WTC11 (cell line): ENCODE data around the gene THSD4. TPM values are rescaled to one million over a fixed set of nuclear protein-coding genes. Genes with fewer than 3 reads are reported as not detected.

Experiments used
- ATAC-seq: fragments of 200-7000 bp; cut with Tn5 transposase; 2 replicates; pipeline ENCODE4 v1.10.0; 2021; ENCODE audit warnings: mild to moderate bottlenecking, moderate library complexity
- CTCF ChIA-PET: fragments of 300-600 bp; sonication (Branson Sonifier 250); formaldehyde crosslinking; loops from one replicate; lab custom pipeline; 2021; ENCODE audit warnings: antibody characterized with exemption; lab: Charles Lee
- POLR2A ChIA-PET: fragments of 350-600 bp; sonication (Branson Sonifier 250); formaldehyde crosslinking; loops from one replicate; lab custom pipeline; 2021; ENCODE audit warnings: antibody characterized with exemption; lab: Charles Lee
- DNase-seq: peaks from one replicate; pipeline ENCODE4 v3.0.0; 2021; ENCODE audit warnings: low spot score
- H3K27ac Mint-ChIP-seq: 2 replicates; pipeline ENCODE4 v1.8.0; 2021; ENCODE audit warnings: mixed read lengths
- H3K27me3 Mint-ChIP-seq: 2 replicates; pipeline ENCODE4 v1.8.0; 2021; ENCODE audit warnings: low read depth, mild to moderate bottlenecking, moderate library complexity, mixed read lengths
- H3K36me3 Mint-ChIP-seq: 2 replicates; pipeline ENCODE4 v1.8.0; 2021; ENCODE audit warnings: mixed read lengths
- H3K4me1 Mint-ChIP-seq: 2 replicates; pipeline ENCODE4 v1.8.0; 2022; ENCODE audit warnings: mixed read lengths
- H3K4me3 Mint-ChIP-seq: 2 replicates; pipeline ENCODE4 v1.8.0; 2021; ENCODE audit warnings: mild to moderate bottlenecking, moderate library complexity, mixed read lengths
- H3K9me3 Mint-ChIP-seq: 2 replicates; pipeline ENCODE4 v1.8.0; 2021; ENCODE audit warnings: mixed read lengths
- GRHL2 ChIP-seq: fragments of 250-450 bp; sonication (Bioruptor Pico); IDR thresholded peaks from 2 replicates; pipeline ENCODE4 v1.8.0; 2022; ENCODE audit warnings: mild to moderate bottlenecking, moderate library complexity; ENCODE audit not compliant: insufficient replicate concordance, severe bottlenecking
- GTF2I ChIP-seq: fragments of 250-450 bp; sonication (Bioruptor Pico); conservative IDR thresholded peaks from 2 replicates; pipeline ENCODE4 v1.4.0; 2021; ENCODE audit warnings: mild to moderate bottlenecking
- HMGA2 ChIP-seq: fragments of 250-450 bp; sonication (Bioruptor Pico); IDR thresholded peaks from 2 replicates; pipeline ENCODE4 v1.4.0; 2021; ENCODE audit warnings: mild to moderate bottlenecking, moderate library complexity
- MYBL2 ChIP-seq: sonication (generic); formaldehyde crosslinking; IDR thresholded peaks from 2 replicates; pipeline ENCODE4 v1.8.1; 2023; ENCODE audit warnings: mild to moderate bottlenecking, moderate library complexity, missing genetic modification reagents
- NR3C1 ChIP-seq: sonication (generic); formaldehyde crosslinking; conservative IDR thresholded peaks from 2 replicates; pipeline ENCODE4 v1.8.1; 2023; ENCODE audit warnings: low read depth, mild to moderate bottlenecking, missing genetic modification reagents
- OVOL2 ChIP-seq: fragments of 250-450 bp; sonication (Bioruptor Pico); IDR thresholded peaks from 2 replicates; pipeline ENCODE4 v1.9.0; 2021; ENCODE audit warnings: mild to moderate bottlenecking, borderline replicate concordance
- RELA ChIP-seq: sonication (generic); formaldehyde crosslinking; IDR thresholded peaks from 2 replicates; pipeline ENCODE4 v1.8.1; 2022; ENCODE audit warnings: missing genetic modification reagents, mild to moderate bottlenecking, borderline replicate concordance
- SMAD3 ChIP-seq: sonication (generic); formaldehyde crosslinking; IDR thresholded peaks from 2 replicates; pipeline ENCODE4 v1.8.0; 2022; ENCODE audit warnings: missing genetic modification reagents, mild to moderate bottlenecking, borderline replicate concordance
- SMAD4 ChIP-seq: sonication (generic); formaldehyde crosslinking; IDR thresholded peaks from 2 replicates; pipeline ENCODE4 v1.8.0; 2022; ENCODE audit warnings: mild to moderate bottlenecking, missing genetic modification reagents
- SOX15 ChIP-seq: fragments of 250-450 bp; sonication (Bioruptor Pico); IDR thresholded peaks from 2 replicates; pipeline ENCODE4 v1.9.0; 2021; ENCODE audit warnings: mild to moderate bottlenecking
- TEAD4 ChIP-seq: sonication (generic); formaldehyde crosslinking; IDR thresholded peaks from 2 replicates; pipeline ENCODE4 v1.8.0; 2022; ENCODE audit warnings: mild to moderate bottlenecking, missing genetic modification reagents
- ZNF671 ChIP-seq: fragments of 250-450 bp; sonication (Bioruptor Pico); IDR thresholded peaks from 2 replicates; pipeline ENCODE4 v1.8.0; 2021; ENCODE audit warnings: mild to moderate bottlenecking
- total RNA-seq: library from RNA; stranded (reverse); gene quantifications from 3 replicates; pipeline ENCODE4 v1.2.3, GENCODE V29; 2021
- TF ChIP-seq, protein P1 (sequence below): sonication (generic); formaldehyde crosslinking; IDR thresholded peaks from 2 replicates; pipeline ENCODE4 v1.8.0; 2023; ENCODE audit warnings: mild to moderate bottlenecking, missing genetic modification reagents
- TF ChIP-seq, protein P2 (sequence below): fragments of 250-450 bp; sonication (Bioruptor Pico); IDR thresholded peaks from 2 replicates; pipeline ENCODE4 v1.9.0; 2021; ENCODE audit warnings: mild to moderate bottlenecking
- TF ChIP-seq, protein P3 (sequence below): sonication (generic); formaldehyde crosslinking; IDR thresholded peaks from 2 replicates; pipeline ENCODE4 v1.8.1; 2023; ENCODE audit warnings: mild to moderate bottlenecking, missing genetic modification reagents
- TF ChIP-seq, protein P4 (sequence below): sonication (generic); formaldehyde crosslinking; IDR thresholded peaks from 2 replicates; pipeline ENCODE4 v1.8.1; 2023; ENCODE audit warnings: mild to moderate bottlenecking, missing genetic modification reagents, moderate library complexity
- TF ChIP-seq, protein P5 (sequence below): sonication (generic); formaldehyde crosslinking; IDR thresholded peaks from 2 replicates; pipeline ENCODE4 v1.8.1; 2022; ENCODE audit warnings: low read depth, missing genetic modification reagents, borderline replicate concordance
- TF ChIP-seq, protein P6 (sequence below): sonication (generic); formaldehyde crosslinking; IDR thresholded peaks from 2 replicates; pipeline ENCODE4 v1.8.0; 2022; ENCODE audit warnings: mild to moderate bottlenecking, missing genetic modification reagents
- TF ChIP-seq, protein P7 (sequence below): fragments of 250-450 bp; sonication (Bioruptor Pico); IDR thresholded peaks from 2 replicates; pipeline ENCODE4 v1.9.0; 2021; ENCODE audit warnings: moderate library complexity, mild to moderate bottlenecking, inconsistent platforms, borderline replicate concordance

The THSD4 gene
- total RNA-seq, 1 experiment from 2014 or later = 7.8 TPM

DNA sequence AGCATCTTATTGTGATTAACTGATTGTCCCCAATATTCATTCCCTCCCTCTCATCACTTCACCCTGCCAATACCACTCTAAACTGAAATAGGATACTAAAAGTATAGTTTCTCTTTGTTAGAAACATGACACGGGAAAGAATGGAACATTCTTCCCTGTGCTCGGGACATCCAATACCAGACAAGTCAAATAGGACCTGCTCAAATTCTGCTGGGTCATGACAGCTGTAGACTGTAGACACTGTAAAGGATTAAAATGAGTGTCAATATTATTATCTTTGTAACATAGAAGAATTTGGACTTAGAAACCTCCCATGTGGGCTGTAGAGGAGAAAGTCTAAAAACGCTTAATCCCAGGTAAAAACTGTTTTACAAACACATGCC is 380.1 kb downstream of the THSD4 start (continued):
- TF ChIP-seq, protein P1, sequence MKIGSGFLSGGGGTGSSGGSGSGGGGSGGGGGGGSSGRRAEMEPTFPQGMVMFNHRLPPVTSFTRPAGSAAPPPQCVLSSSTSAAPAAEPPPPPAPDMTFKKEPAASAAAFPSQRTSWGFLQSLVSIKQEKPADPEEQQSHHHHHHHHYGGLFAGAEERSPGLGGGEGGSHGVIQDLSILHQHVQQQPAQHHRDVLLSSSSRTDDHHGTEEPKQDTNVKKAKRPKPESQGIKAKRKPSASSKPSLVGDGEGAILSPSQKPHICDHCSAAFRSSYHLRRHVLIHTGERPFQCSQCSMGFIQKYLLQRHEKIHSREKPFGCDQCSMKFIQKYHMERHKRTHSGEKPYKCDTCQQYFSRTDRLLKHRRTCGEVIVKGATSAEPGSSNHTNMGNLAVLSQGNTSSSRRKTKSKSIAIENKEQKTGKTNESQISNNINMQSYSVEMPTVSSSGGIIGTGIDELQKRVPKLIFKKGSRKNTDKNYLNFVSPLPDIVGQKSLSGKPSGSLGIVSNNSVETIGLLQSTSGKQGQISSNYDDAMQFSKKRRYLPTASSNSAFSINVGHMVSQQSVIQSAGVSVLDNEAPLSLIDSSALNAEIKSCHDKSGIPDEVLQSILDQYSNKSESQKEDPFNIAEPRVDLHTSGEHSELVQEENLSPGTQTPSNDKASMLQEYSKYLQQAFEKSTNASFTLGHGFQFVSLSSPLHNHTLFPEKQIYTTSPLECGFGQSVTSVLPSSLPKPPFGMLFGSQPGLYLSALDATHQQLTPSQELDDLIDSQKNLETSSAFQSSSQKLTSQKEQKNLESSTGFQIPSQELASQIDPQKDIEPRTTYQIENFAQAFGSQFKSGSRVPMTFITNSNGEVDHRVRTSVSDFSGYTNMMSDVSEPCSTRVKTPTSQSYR (CRISPR knock-in tag) = no peak
- TF ChIP-seq HMGA2 (CRISPR knock-in tag) (no peak), OVOL2 (CRISPR knock-in tag) (no peak)
- TF ChIP-seq, protein P2, sequence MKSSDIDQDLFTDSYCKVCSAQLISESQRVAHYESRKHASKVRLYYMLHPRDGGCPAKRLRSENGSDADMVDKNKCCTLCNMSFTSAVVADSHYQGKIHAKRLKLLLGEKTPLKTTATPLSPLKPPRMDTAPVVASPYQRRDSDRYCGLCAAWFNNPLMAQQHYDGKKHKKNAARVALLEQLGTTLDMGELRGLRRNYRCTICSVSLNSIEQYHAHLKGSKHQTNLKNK (CRISPR knock-in tag) = no peak
- TF ChIP-seq, protein P3, sequence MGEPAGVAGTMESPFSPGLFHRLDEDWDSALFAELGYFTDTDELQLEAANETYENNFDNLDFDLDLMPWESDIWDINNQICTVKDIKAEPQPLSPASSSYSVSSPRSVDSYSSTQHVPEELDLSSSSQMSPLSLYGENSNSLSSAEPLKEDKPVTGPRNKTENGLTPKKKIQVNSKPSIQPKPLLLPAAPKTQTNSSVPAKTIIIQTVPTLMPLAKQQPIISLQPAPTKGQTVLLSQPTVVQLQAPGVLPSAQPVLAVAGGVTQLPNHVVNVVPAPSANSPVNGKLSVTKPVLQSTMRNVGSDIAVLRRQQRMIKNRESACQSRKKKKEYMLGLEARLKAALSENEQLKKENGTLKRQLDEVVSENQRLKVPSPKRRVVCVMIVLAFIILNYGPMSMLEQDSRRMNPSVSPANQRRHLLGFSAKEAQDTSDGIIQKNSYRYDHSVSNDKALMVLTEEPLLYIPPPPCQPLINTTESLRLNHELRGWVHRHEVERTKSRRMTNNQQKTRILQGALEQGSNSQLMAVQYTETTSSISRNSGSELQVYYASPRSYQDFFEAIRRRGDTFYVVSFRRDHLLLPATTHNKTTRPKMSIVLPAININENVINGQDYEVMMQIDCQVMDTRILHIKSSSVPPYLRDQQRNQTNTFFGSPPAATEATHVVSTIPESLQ = no peak

DNA sequence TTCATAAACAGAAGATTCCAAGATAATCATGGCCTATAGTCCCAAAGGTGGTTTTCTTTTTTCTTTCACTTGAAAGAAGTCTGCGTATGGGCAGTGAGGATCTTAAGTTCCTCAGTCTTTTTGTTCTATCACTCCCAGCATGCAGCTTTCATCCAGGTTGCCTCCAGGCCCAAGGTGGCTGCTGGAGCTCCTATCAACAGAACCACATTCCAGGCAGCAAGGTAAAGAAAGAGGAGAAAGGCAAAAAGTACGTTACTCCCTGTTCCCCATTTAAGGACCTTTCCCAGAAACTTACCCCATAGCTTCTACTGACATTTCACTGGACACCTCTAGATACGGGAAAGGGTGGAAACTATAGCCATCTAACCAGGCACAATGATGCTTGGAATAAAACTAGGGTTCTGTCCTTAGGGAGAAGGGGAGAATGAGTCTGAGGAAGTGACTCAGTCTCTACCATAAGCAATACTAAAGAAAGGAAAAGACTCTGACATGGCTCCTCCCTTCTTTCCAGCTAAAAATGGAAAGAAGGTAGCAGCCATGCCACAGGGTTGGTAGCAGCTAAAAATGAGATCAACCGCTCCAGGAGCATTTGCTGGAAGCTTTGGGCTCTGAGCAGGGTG is 381.2 kb downstream of the THSD4 start:
- POLR2A ChIA-PET = no interaction called here
- CTCF ChIA-PET = interaction anchor here (1.0 kb wide), 1 partner anchor 10 kb away, joined by 3 read pairs; no protein-coding TSS in a partner anchor
- Mint-ChIP-seq H3K4me1 (no peaks in the 10 kb centered on the region), H3K4me3 (no peak overlapping the region), H3K36me3 (no peaks in the 10 kb centered on the region), H3K27ac (no peak overlapping the region), H3K27me3 (no peaks in the 10 kb centered on the region), H3K9me3 (peaks cover 11% of the 10 kb centered on the region)
- TF ChIP-seq SMAD4 (CRISPR knock-in tag) (no peak), MYBL2 (CRISPR knock-in tag) (no peak), GTF2I (CRISPR knock-in tag) (0 out of 2 replicates have a peak, but pooled peaks have one; percentile 55), SMAD3 (no peak), SOX15 (CRISPR knock-in tag) (no peak)
- TF ChIP-seq, protein P2 (CRISPR knock-in tag) = no peak
- DNase-seq = no peak
- ATAC-seq = no peak

DNA sequence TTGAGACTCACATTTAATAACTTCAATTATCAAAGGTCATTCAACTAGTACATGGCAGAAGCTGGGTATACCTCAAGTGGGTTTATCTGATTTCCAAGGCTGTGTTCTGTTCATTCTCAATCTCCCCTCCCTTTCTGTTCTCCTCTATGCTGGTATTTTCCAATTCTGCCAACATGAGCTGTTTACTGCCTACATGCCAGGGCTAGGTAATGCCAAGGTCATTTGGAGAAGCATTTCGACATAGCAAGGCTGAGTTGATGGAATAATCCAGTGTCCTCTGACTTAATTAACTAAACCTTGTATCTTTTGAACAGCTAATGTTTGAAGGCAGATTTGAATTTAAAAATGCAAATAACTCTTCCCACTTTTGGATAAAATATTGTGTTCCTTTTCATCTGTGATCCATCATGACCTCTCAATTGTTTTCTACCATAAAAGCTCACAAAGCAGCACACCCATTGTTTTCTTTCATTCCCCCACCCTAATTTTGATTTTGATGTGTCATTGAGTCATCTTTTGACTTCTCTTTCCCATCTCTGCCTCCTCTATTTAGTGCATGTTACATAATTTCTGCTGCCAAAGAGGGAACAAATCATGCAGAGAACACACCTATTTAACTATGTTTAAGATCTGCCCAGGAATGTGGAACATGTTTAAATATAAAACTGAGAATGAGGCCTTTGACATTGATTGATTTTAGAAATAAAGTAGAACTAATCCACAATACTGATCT is 386.2 kb downstream of the THSD4 start:
- Mint-ChIP-seq H3K27ac (no peak overlapping the region), H3K9me3 (peaks cover 11% of the 10 kb centered on the region), H3K27me3 (no peaks in the 10 kb centered on the region), H3K4me1 (no peaks in the 10 kb centered on the region), H3K4me3 (no peak overlapping the region), H3K36me3 (no peaks in the 10 kb centered on the region)
- DNase-seq (no peak), ATAC-seq (no peak)
- ChIA-PET POLR2A (no interaction called here), CTCF (no interaction called here)
- TF ChIP-seq ZNF671 (CRISPR knock-in tag) (no peak), GRHL2 (no peak), NR3C1 (no peak), RELA (CRISPR knock-in tag) (no peak), OVOL2 (CRISPR knock-in tag) (no peak), TEAD4 (no peak)
- TF ChIP-seq, protein P4, sequence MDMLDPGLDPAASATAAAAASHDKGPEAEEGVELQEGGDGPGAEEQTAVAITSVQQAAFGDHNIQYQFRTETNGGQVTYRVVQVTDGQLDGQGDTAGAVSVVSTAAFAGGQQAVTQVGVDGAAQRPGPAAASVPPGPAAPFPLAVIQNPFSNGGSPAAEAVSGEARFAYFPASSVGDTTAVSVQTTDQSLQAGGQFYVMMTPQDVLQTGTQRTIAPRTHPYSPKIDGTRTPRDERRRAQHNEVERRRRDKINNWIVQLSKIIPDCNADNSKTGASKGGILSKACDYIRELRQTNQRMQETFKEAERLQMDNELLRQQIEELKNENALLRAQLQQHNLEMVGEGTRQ (CRISPR knock-in tag) = no peak
- TF ChIP-seq, protein P5, sequence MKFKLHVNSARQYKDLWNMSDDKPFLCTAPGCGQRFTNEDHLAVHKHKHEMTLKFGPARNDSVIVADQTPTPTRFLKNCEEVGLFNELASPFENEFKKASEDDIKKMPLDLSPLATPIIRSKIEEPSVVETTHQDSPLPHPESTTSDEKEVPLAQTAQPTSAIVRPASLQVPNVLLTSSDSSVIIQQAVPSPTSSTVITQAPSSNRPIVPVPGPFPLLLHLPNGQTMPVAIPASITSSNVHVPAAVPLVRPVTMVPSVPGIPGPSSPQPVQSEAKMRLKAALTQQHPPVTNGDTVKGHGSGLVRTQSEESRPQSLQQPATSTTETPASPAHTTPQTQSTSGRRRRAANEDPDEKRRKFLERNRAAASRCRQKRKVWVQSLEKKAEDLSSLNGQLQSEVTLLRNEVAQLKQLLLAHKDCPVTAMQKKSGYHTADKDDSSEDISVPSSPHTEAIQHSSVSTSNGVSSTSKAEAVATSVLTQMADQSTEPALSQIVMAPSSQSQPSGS (CRISPR knock-in tag) = no peak
- TF ChIP-seq, protein P1 (CRISPR knock-in tag) = no peak
- TF ChIP-seq, protein P6, sequence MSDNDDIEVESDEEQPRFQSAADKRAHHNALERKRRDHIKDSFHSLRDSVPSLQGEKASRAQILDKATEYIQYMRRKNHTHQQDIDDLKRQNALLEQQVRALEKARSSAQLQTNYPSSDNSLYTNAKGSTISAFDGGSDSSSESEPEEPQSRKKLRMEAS (CRISPR knock-in tag) = no peak
- TF ChIP-seq, protein P7, sequence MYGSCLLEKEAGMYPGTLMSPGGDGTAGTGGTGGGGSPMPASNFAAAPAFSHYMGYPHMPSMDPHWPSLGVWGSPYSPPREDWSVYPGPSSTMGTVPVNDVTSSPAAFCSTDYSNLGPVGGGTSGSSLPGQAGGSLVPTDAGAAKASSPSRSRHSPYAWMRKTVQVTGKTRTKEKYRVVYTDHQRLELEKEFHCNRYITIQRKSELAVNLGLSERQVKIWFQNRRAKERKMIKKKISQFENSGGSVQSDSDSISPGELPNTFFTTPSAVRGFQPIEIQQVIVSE (CRISPR knock-in tag) = no peak
